IPS-20b (cell line): ENCODE results near the gene MGAT5.
"Not testable (repeated sequence)": the region's sequence is repeated elsewhere in the genome, so short reads cannot be mapped to it uniquely, and the experiment has no call there.

ENCODE experiments used
- H3K27ac ChIP-seq: one replicate; pipeline ENCODE4 v1.5.1; 2013; ENCODE audit warnings: low read length
- H3K27me3 ChIP-seq: 2 replicates; pipeline ENCODE4 v1.6.1; 2013; ENCODE audit warnings: mild to moderate bottlenecking, low read length, inconsistent platforms; ENCODE audit not compliant: insufficient read depth
- H3K36me3 ChIP-seq: 2 replicates; pipeline ENCODE4 v1.6.1; 2013; ENCODE audit warnings: low read depth, mild to moderate bottlenecking, inconsistent platforms, low read length, moderate library complexity; ENCODE audit not compliant: insufficient read depth
- H3K4me1 ChIP-seq: 2 replicates; pipeline ENCODE4 v1.6.1; 2013; ENCODE audit warnings: mild to moderate bottlenecking, control low read depth, inconsistent platforms, low read length, moderate library complexity; ENCODE audit not compliant: insufficient read depth
- H3K4me3 ChIP-seq: 2 replicates; pipeline ENCODE4 v1.5.1; 2013; ENCODE audit warnings: mild to moderate bottlenecking, low read length, inconsistent platforms
- H3K9ac ChIP-seq: 2 replicates; pipeline ENCODE4 v1.6.1; 2013; ENCODE audit warnings: low read depth, mild to moderate bottlenecking, inconsistent platforms, low read length, moderate library complexity
- H3K9me3 ChIP-seq: 2 replicates; pipeline ENCODE4 v1.6.1; 2013; ENCODE audit warnings: mild to moderate bottlenecking, low read depth, low read length, inconsistent platforms; ENCODE audit not compliant: insufficient read depth

The MGAT5 gene

DNA sequence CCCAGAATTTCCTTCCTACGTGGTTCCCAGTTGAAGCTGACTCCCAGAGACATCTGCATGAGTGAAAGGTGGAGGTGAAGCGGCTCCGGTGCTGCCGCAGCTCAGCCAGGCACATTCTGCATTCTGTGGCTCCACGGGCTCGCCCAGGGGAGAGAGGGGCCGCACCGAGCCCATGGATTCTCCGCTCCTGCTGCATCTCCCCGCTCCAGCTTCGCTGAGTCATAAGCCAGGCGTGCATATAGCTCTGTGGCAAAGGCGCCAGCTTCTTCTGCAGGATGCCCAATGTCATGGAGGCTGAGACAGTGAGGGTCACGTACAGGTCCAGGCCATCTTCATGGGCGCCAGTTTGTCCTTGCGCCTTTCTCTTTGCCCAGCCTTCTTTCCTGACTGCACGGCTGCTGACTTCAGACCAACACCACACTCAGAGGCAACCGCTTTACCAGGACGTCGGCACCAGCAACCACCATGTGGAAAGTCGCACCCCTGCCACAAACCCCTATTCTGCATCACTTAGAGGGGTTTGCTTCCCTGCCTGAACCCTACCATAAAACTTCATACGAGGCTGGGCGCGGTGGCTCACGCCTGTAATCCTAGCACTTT, 215.7 kb downstream of the MGAT5 start:
- no peaks in the 10 kb centered on the region for H3K36me3 ChIP-seq
- H3K27me3 ChIP-seq, result no peaks in the 10 kb centered on the region
- no peaks in the 10 kb centered on the region for H3K9me3 ChIP-seq
- H3K4me3 ChIP-seq, result no peak overlapping the region
- no peak overlapping the region for H3K9ac ChIP-seq
- H3K27ac ChIP-seq, result no peak overlapping the region
- H3K4me1 ChIP-seq, result no peaks in the 10 kb centered on the region

GRCh38 chr2:134470561-134471168, 216.8 kb downstream of the MGAT5 start:
- no peaks in the 10 kb centered on the region for H3K27me3 ChIP-seq
- no peak overlapping the region for H3K27ac ChIP-seq
- H3K9me3 ChIP-seq, result no peaks in the 10 kb centered on the region
- H3K36me3 ChIP-seq, result no peaks in the 10 kb centered on the region
- H3K9ac ChIP-seq, result no peak overlapping the region
- no peaks in the 10 kb centered on the region for H3K4me1 ChIP-seq
- no peak overlapping the region for H3K4me3 ChIP-seq

DNA sequence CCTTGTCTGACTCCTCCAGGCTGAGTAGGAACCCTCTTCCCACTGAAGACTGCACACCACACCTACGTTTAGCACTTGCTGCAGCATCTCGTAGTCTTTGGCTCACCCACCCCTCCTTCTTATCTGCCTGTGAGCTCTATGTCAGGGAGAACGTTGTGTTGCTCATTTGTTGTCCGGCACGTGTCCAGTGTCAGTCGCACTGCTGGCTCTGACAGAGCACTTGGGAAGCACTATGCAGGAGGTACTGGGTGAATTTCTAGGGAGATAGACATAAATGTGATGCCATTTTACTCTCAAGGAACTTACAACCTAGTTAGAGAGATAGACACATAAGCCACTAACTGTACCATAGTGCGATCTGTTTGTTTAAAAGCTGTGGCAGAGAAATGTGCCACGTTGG, 223.1 kb downstream of the MGAT5 start:
- H3K36me3 ChIP-seq, H3K27me3 ChIP-seq, H3K4me1 ChIP-seq, H3K9me3 ChIP-seq, H3K27ac ChIP-seq, H3K4me3 ChIP-seq, H3K9ac ChIP-seq: not testable (repeated sequence)

GRCh38 chr2:134479696-134480330, 225.9 kb downstream of the MGAT5 start:
- Histone ChIP-seq H3K4me1 (no peaks in the 10 kb centered on the region), H3K9me3 (no peaks in the 10 kb centered on the region), H3K27ac (no peak overlapping the region), H3K27me3 (no peaks in the 10 kb centered on the region), H3K9ac (no peak overlapping the region), H3K4me3 (no peak overlapping the region), H3K36me3 (no peaks in the 10 kb centered on the region)

- Histone ChIP-seq H3K4me3 (no peak overlapping the region), H3K36me3 (no peaks in the 10 kb centered on the region), H3K4me1 (no peaks in the 10 kb centered on the region), H3K9me3 (no peaks in the 10 kb centered on the region), H3K9ac (no peak overlapping the region), H3K27me3 (no peaks in the 10 kb centered on the region), H3K27ac (no peak overlapping the region)
Measured at GRCh38 chr2:134482131-134482723, 228.4 kb downstream of the MGAT5 start.

- Histone ChIP-seq H3K4me1 (no peaks in the 10 kb centered on the region), H3K9me3 (no peaks in the 10 kb centered on the region), H3K9ac (no peak overlapping the region), H3K36me3 (no peaks in the 10 kb centered on the region), H3K27ac (no peak overlapping the region), H3K4me3 (no peak overlapping the region), H3K27me3 (no peaks in the 10 kb centered on the region)
Measured at GRCh38 chr2:134482766-134483340, 229.0 kb downstream of the MGAT5 start.

DNA sequence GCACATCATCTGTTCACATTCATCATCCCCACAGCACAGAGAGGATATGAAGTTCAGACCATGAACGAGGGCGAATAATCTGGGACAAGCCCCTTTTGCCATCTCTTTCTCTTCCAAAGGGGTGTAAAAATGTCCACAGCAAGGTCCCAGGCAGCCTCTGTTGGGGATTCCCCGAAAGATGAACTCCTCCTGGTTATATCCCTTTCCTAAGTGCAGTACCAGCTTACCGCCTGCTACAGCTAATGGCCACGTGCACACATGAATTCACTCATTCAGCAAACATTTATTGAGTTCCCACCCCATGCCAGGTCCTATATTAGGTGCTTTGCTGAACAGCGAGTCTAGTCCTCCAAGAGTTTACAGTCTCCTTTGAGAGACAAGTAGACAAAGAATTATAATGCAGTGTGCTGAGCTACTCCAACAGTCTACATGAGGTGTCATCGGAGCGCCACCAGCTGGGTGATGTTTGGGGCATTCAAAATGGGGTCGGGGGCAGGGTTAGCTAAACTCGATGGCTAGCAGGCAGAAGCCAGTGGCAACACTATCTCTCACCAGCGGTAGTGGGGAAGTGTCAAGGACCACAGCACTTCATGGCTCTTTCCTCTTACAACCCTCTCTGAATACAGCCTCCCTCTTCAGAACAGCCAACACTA, 236.0 kb downstream of the MGAT5 start:
- H3K27me3 ChIP-seq, result no peaks in the 10 kb centered on the region
- H3K9me3 ChIP-seq, result no peaks in the 10 kb centered on the region
- H3K27ac ChIP-seq, result no peak overlapping the region
- no peaks in the 10 kb centered on the region for H3K4me1 ChIP-seq
- no peak overlapping the region for H3K4me3 ChIP-seq
- no peaks in the 10 kb centered on the region for H3K36me3 ChIP-seq
- no peak overlapping the region for H3K9ac ChIP-seq

- H3K27ac ChIP-seq, result no peak overlapping the region
- no peaks in the 10 kb centered on the region for H3K36me3 ChIP-seq
- H3K4me3 ChIP-seq, result no peak overlapping the region
- no peak overlapping the region for H3K9ac ChIP-seq
- no peaks in the 10 kb centered on the region for H3K27me3 ChIP-seq
- no peaks in the 10 kb centered on the region for H3K4me1 ChIP-seq
- no peaks in the 10 kb centered on the region for H3K9me3 ChIP-seq
Measured at GRCh38 chr2:134490559-134490958, 236.7 kb downstream of the MGAT5 start.

- H3K27ac ChIP-seq, result no peak overlapping the region
- no peak overlapping the region for H3K9ac ChIP-seq
- H3K36me3 ChIP-seq, result no peaks in the 10 kb centered on the region
- no peaks in the 10 kb centered on the region for H3K4me1 ChIP-seq
- no peak overlapping the region for H3K4me3 ChIP-seq
- H3K9me3 ChIP-seq, result no peaks in the 10 kb centered on the region
- H3K27me3 ChIP-seq, result no peaks in the 10 kb centered on the region
Measured at GRCh38 chr2:134491022-134491421, 237.2 kb downstream of the MGAT5 start.

DNA sequence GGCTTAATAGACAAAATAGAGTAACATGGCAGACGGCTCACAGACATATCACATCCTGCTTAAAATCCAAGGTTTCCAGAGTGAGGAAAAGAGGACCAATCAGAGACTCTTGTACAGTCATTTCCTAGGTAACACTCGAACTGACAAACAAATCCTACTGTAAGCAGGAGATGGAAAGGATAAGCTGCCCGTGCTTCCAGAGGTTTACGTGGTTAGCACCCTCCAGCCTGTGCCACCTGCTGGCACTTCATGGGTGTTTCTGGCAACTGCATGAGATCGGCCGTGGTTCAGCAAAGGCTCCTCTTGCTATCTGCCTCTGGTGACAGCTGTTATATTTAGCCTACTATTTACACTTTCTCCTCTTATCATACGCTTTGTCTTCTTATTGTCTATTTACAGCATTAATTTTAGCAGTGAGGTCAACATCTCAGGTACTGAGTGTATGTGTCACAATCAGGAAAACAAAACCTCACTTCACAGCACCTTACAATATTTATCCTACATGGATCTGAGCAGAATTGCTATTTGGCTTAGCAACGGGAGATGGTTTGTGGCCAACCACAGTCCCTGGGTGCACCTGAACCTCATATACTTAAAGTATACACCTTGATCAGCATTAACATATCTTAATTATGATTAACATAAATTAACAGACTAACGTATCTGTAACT, 238.0 kb downstream of the MGAT5 start:
- no peaks in the 10 kb centered on the region for H3K4me1 ChIP-seq
- no peaks in the 10 kb centered on the region for H3K9me3 ChIP-seq
- H3K9ac ChIP-seq, result no peak overlapping the region
- H3K27ac ChIP-seq, result no peak overlapping the region
- no peaks in the 10 kb centered on the region for H3K27me3 ChIP-seq
- H3K4me3 ChIP-seq, result no peak overlapping the region
- no peaks in the 10 kb centered on the region for H3K36me3 ChIP-seq

- Histone ChIP-seq H3K27ac (no peak overlapping the region), H3K9me3 (no peaks in the 10 kb centered on the region), H3K27me3 (no peaks in the 10 kb centered on the region), H3K4me3 (no peak overlapping the region), H3K36me3 (no peaks in the 10 kb centered on the region), H3K9ac (no peak overlapping the region), H3K4me1 (no peaks in the 10 kb centered on the region)
Measured at GRCh38 chr2:134493797-134494196, 239.9 kb downstream of the MGAT5 start.
